Karpas-422 (cell line): ENCODE data around the gene IL36B. TPM values are rescaled to one million over a fixed set of nuclear protein-coding genes. Genes with fewer than 3 reads are reported as not detected.

Source experiments
- DNase-seq: peaks from one replicate; pipeline ENCODE4 v3.0.0-alpha.2; 2015
- H2AFZ ChIP-seq: fragments of 200-600 bp; sonication (generic); 2 replicates; pipeline ENCODE4 v1.6.1; 2014; ENCODE audit warnings: antibody characterized with exemption, low read length, mixed read lengths
- H3K27ac ChIP-seq: fragments of 200-600 bp; sonication (generic); 2 replicates; pipeline ENCODE4 v1.5.1; 2014; ENCODE audit warnings: mild to moderate bottlenecking, low read length, moderate library complexity
- H3K27me3 ChIP-seq: fragments of 200-600 bp; sonication (generic); 2 replicates; pipeline ENCODE4 v1.6.1; 2014; ENCODE audit warnings: low read length, mixed read lengths
- H3K36me3 ChIP-seq: fragments of 200-600 bp; sonication (generic); 2 replicates; pipeline ENCODE4 v1.6.1; 2014; ENCODE audit warnings: low read length, mixed read lengths; ENCODE audit not compliant: insufficient read depth
- H3K4me1 ChIP-seq: fragments of 200-600 bp; sonication (generic); 2 replicates; pipeline ENCODE4 v1.6.1; 2014; ENCODE audit warnings: mild to moderate bottlenecking, low read length, mixed read lengths
- H3K4me2 ChIP-seq: fragments of 200-600 bp; sonication (generic); 2 replicates; pipeline ENCODE4 v1.6.1; 2014; ENCODE audit warnings: low read length, low read depth, mild to moderate bottlenecking; ENCODE audit not compliant: poor library complexity, severe bottlenecking
- H3K4me3 ChIP-seq: fragments of 200-600 bp; sonication (generic); 2 replicates; pipeline ENCODE4 v1.5.1; 2014; ENCODE audit warnings: mild to moderate bottlenecking, antibody characterized with exemption, low read length, mixed read lengths
- H3K79me2 ChIP-seq: fragments of 200-600 bp; sonication (generic); 2 replicates; pipeline ENCODE4 v1.6.1; 2014; ENCODE audit warnings: mild to moderate bottlenecking, low read length, mixed read lengths
- H3K9ac ChIP-seq: fragments of 200-600 bp; sonication (generic); 2 replicates; pipeline ENCODE4 v1.6.0; 2014; ENCODE audit warnings: low read length
- H3K9me2 ChIP-seq: fragments of 200-600 bp; sonication (generic), shearing (Covaris generic); replicated peaks from 2 replicates; pipeline ENCODE4 v1.6.0; 2014; ENCODE audit warnings: mild to moderate bottlenecking, low read length, moderate library complexity; ENCODE audit not compliant: insufficient read depth
- H3K9me3 ChIP-seq: fragments of 300-700, 200-600 bp; sonication (generic); 2 replicates; pipeline ENCODE4 v1.6.1; 2014; ENCODE audit warnings: low read length, mixed read lengths
- H4K20me1 ChIP-seq: fragments of 200-600 bp; sonication (generic); 2 replicates; pipeline ENCODE4 v1.6.1; 2014; ENCODE audit warnings: mild to moderate bottlenecking, antibody characterized with exemption, low read length, low read depth; ENCODE audit not compliant: insufficient read depth
- total RNA-seq: library from RNA; depleted of rRNA; stranded (reverse); fragments of >200 nt; shearing (Covaris generic); gene quantifications from 2 replicates; pipeline ENCODE4 v1.2.3, GENCODE V29; 2014; ENCODE audit warnings: low replicate concordance

Gene IL36B
- total RNA-seq, 1 experiment from 2014 or later: not detected

GRCh38 chr2:113061896-113062770 lies 9.5 kb upstream of the IL36B start:
- DNase-seq: no peak
- no peak overlapping the region for H3K4me3 ChIP-seq
- H3K27me3 ChIP-seq: no peaks in the 10 kb centered on the region
- H3K9me2 ChIP-seq: no peaks in the 10 kb centered on the region
- no peak overlapping the region for H3K9ac ChIP-seq
- no peak overlapping the region for H2AFZ ChIP-seq
- no peaks in the 10 kb centered on the region for H3K36me3 ChIP-seq
- H3K79me2 ChIP-seq: no peaks in the 10 kb centered on the region
- no peaks in the 10 kb centered on the region for H4K20me1 ChIP-seq
- no peak overlapping the region for H3K27ac ChIP-seq
- no peak overlapping the region for H3K4me2 ChIP-seq
- H3K9me3 ChIP-seq: no peaks in the 10 kb centered on the region
- no peaks in the 10 kb centered on the region for H3K4me1 ChIP-seq

- Histone ChIP-seq H3K4me3 (no peak overlapping the region), H3K9ac (no peak overlapping the region), H4K20me1 (no peaks in the 10 kb centered on the region), H3K79me2 (no peaks in the 10 kb centered on the region), H3K4me1 (no peaks in the 10 kb centered on the region), H2AFZ (no peak overlapping the region), H3K9me3 (no peaks in the 10 kb centered on the region), H3K27ac (no peak overlapping the region), H3K27me3 (no peaks in the 10 kb centered on the region), H3K9me2 (no peaks in the 10 kb centered on the region), H3K4me2 (no peak overlapping the region), H3K36me3 (no peaks in the 10 kb centered on the region)
- no peak for DNase-seq
Measured at GRCh38 chr2:113061241-113061640, 8.6 kb upstream of the IL36B start.

DNA sequence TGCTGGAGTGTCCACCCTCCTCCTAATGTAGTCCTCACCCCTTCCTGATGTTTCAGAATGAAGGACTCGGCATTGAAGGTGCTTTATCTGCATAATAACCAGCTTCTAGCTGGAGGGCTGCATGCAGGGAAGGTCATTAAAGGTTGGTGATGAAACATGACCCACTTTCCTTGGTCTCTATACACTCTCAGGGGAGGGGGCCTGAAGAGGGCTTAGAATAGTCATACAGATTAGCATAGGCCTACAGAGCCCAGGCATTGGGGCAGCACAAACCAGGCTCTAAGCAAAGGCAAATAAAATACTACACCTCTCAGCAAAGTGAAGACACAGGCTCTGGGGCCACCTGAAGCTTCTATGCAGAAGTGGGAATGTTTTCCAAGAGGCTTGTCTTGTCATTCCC lies 8.1 kb upstream of the IL36B start:
- no peaks in the 10 kb centered on the region for H3K9me3 ChIP-seq
- H3K79me2 ChIP-seq: no peaks in the 10 kb centered on the region
- no peak overlapping the region for H3K9ac ChIP-seq
- no peak for DNase-seq
- H3K27me3 ChIP-seq: no peaks in the 10 kb centered on the region
- H3K27ac ChIP-seq: no peak overlapping the region
- H3K4me1 ChIP-seq: no peaks in the 10 kb centered on the region
- H3K4me3 ChIP-seq: no peak overlapping the region
- H2AFZ ChIP-seq: no peak overlapping the region
- H3K4me2 ChIP-seq: no peak overlapping the region
- H3K36me3 ChIP-seq: no peaks in the 10 kb centered on the region
- H4K20me1 ChIP-seq: no peaks in the 10 kb centered on the region
- no peaks in the 10 kb centered on the region for H3K9me2 ChIP-seq

GRCh38 chr2:113060396-113060795 lies 7.7 kb upstream of the IL36B start:
- H2AFZ ChIP-seq: no peak overlapping the region
- H3K79me2 ChIP-seq: no peaks in the 10 kb centered on the region
- H3K9me2 ChIP-seq: no peaks in the 10 kb centered on the region
- no peaks in the 10 kb centered on the region for H4K20me1 ChIP-seq
- no peak for DNase-seq
- no peaks in the 10 kb centered on the region for H3K9me3 ChIP-seq
- H3K4me1 ChIP-seq: no peaks in the 10 kb centered on the region
- no peak overlapping the region for H3K4me3 ChIP-seq
- H3K27me3 ChIP-seq: no peaks in the 10 kb centered on the region
- no peak overlapping the region for H3K9ac ChIP-seq
- no peak overlapping the region for H3K27ac ChIP-seq
- H3K36me3 ChIP-seq: no peaks in the 10 kb centered on the region
- no peak overlapping the region for H3K4me2 ChIP-seq

DNA sequence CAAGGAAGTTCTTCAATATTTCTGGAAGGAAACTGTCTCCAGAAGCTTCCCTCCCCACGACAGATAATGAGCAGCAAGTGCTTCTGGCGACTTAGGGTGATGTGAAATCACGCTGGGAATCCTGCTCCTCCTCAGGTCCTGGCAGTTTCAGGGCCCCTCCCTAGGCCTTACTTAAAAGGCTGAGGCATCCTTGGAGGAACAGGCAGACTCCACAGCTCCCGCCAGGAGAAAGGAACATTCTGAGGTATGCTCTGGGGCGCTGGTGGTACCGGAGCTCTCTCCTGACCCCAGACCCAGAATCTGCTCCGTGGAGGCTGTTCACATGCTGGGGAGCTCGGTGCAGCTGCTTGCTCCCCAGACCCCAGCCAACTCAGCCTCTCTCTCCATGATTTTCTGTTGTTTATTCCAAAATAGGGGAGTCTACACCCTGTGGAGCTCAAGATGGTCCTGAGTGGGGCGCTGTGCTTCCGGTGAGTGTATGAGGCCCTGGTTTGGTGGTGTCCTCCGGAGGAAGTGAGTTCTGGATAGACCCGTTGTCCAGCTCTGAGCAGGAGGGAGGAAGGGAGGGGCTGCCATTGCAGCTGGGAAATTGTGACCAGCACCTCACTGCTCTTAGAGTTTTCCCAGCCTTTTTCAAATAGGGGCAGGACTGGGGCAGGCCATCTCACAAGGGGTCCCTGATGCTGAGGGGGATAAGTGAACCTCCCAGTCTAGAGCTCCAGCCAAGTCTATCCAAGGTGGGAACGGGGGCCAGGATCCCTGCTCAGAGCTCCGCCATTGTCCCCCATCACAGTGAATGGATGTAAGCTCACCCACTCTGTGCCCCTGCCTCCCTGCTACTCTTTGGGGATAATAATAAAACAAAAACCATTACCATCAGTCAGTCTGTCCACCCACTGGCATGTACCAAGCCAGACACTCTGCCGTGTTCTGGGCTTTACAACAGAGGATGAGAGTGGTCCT lies 6.6 kb upstream of the IL36B start, which contains the start of gene IL36RN:
IL36RN (plus strand) TSS at position 201 of the 963 bp plus-strand sequence; CDS start at position 442, 241 bp downstream.
- Histone ChIP-seq H3K27ac (no peak within 1 kb of the TSS), H3K9ac (no peak within 1 kb of the TSS), H3K27me3 (no peaks in the 10 kb centered on the region), H3K4me3 (no peak within 1 kb of the TSS), H3K9me2 (no peaks in the 10 kb centered on the region), H3K36me3 (no peaks in the 10 kb centered on the region), H3K4me1 (no peaks in the 10 kb centered on the region), H3K79me2 (no peaks in the 10 kb centered on the region), H4K20me1 (no peaks in the 10 kb centered on the region), H2AFZ (no peak within 1 kb of the TSS), H3K4me2 (no peak within 1 kb of the TSS), H3K9me3 (no peaks in the 10 kb centered on the region)
- DNase-seq: no peak

DNA sequence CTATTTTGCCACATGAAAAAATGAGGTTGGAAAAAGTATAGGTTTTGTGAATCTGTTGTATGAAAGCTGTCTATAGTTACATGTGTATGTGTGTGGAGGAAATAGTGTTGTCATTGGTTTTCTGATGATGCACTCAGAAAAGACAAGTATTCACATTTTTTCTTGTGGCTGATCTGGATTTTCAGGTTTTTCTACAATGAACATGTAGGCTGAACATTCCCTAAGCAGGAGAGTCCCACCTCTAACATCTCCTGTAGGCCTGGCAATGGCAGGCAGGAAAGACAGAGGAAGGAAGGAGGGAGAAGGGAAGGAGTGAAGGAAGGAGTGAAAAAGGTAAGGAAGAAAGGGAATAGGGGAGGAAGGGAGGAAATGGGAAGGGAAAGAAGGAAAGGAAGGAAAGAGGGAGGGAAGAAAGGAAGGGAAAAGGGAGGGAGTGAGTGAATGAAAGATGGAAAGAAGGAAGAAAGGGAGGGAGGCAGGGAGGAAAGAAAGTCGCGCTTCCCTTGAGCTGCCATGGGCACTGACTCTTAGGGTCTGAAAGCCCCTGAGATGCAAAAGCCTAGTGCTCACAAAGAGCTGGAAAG lies 5.8 kb upstream of the IL36B start:
- Histone ChIP-seq H3K36me3 (no peaks in the 10 kb centered on the region), H3K4me2 (no peak overlapping the region)
- no peak for DNase-seq

DNA sequence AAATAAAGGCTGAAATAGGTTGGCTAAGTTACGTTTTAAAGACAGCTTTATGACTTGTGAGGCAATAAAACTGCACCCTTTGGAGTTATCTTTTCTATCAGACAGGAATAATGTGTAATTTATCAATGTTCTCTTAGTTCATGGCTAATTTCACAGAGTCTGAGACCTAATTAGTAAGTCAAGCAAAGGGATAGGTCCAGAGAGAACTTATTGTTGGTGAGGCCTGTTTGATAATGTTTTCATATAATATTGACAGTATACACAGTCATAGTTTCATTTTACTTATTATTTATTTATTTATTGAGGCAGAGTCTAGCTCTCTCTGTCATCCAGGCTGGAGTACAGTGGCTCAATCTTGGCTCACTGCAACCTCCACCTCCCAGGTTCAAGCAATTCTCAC lies 4.5 kb upstream of the IL36B start:
- Histone ChIP-seq H3K9ac (no peak overlapping the region), H4K20me1 (no peaks in the 10 kb centered on the region), H3K27me3 (no peaks in the 10 kb centered on the region), H3K79me2 (no peaks in the 10 kb centered on the region), H3K27ac (no peak overlapping the region), H3K36me3 (no peaks in the 10 kb centered on the region), H3K4me3 (no peak overlapping the region), H2AFZ (no peak overlapping the region), H3K9me2 (no peaks in the 10 kb centered on the region), H3K9me3 (no peaks in the 10 kb centered on the region), H3K4me1 (no peaks in the 10 kb centered on the region), H3K4me2 (no peak overlapping the region)
- no peak for DNase-seq

More for the DNA sequence above, 5.8 kb upstream of the IL36B start:
- Histone ChIP-seq H3K9ac (no peak overlapping the region), H3K4me1 (no peaks in the 10 kb centered on the region), H4K20me1 (no peaks in the 10 kb centered on the region), H3K4me3 (no peak overlapping the region), H3K79me2 (no peaks in the 10 kb centered on the region), H3K27me3 (no peaks in the 10 kb centered on the region), H3K27ac (no peak overlapping the region), H3K9me3 (no peaks in the 10 kb centered on the region), H3K9me2 (no peaks in the 10 kb centered on the region), H2AFZ (no peak overlapping the region)

DNA sequence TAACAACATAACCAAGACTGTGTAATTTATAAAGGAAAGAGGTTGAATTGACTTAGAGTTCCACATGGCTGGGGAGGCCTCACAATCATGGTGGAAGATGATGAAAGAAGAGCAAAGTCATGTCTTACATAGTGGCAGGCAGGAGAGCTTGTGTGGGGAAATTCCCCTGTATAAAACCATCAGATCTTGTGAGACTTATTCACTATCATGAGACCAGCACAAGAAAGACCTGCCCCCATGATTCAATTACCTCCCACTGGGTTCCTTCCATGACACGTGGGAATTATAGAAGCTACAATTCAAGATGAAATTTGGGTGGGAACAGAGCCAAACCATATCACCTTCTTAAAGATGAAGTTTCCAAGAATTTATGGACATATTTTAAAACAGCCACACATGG lies 3.9 kb upstream of the IL36B start:
- H3K4me1 ChIP-seq: no peaks in the 10 kb centered on the region
- no peak for DNase-seq
- H3K4me3 ChIP-seq: no peak overlapping the region
- H3K9ac ChIP-seq: no peak overlapping the region
- no peaks in the 10 kb centered on the region for H3K9me2 ChIP-seq
- no peaks in the 10 kb centered on the region for H4K20me1 ChIP-seq
- no peaks in the 10 kb centered on the region for H3K27me3 ChIP-seq
- no peak overlapping the region for H2AFZ ChIP-seq
- no peaks in the 10 kb centered on the region for H3K36me3 ChIP-seq
- no peak overlapping the region for H3K4me2 ChIP-seq
- no peaks in the 10 kb centered on the region for H3K79me2 ChIP-seq
- H3K9me3 ChIP-seq: no peaks in the 10 kb centered on the region
- H3K27ac ChIP-seq: no peak overlapping the region
